GM12872 (cell line): Measurements from ENCODE around the gene TRIM7.

Source experiments
- CTCF ChIP-seq: IDR thresholded peaks from 3 replicates; pipeline ENCODE4 v1.5.1; 2011; ENCODE audit warnings: low read depth, mild to moderate bottlenecking, low read length, moderate library complexity; ENCODE audit not compliant: insufficient read depth

The TRIM7 gene

GRCh38 chr5:181176254-181176952 lies 28.6 kb downstream of the TRIM7 start:
- no peak for TF ChIP-seq CTCF

GRCh38 chr5:181173420-181174342 lies 31.3 kb downstream of the TRIM7 start:
- TF ChIP-seq CTCF = no peak

GRCh38 chr5:181173027-181173419 lies 32.0 kb downstream of the TRIM7 start:
- peak; percentile 47 for TF ChIP-seq CTCF

GRCh38 chr5:181171782-181172181 lies 33.2 kb downstream of the TRIM7 start:
- no peak for TF ChIP-seq CTCF

- TF ChIP-seq CTCF = no peak
Observed at GRCh38 chr5:181170996-181171395, 34.0 kb downstream of the TRIM7 start.

GRCh38 chr5:181170237-181170825 lies 34.7 kb downstream of the TRIM7 start:
- no peak for TF ChIP-seq CTCF

GRCh38 chr5:181168595-181169118 lies 36.3 kb downstream of the TRIM7 start:
- no peak for TF ChIP-seq CTCF
